ENCODE measurements around the gene NOS1AP.

- TF ChIP-seq EZH2 (IDR thresholded peaks at IDR 0.05; ENCODE audit: low read depth, unreplicated experiment) = no peak
- no peak for TF ChIP-seq CTCF (conservative IDR thresholded peaks at IDR 0.05; ENCODE audit: low read depth in 2 of 2)
- no peak for TF ChIP-seq EZH2phosphoT487 (IDR thresholded peaks at IDR 0.05; ENCODE audit: unreplicated experiment)
- no peak for TF ChIP-seq ZNF331 (CRISPR knock-in tag; IDR thresholded peaks at IDR 0.05; ENCODE audit: low read depth)
- TF ChIP-seq NANOG (IDR thresholded peaks at IDR 0.05; ENCODE audit: borderline replicate concordance) = no peak
- TF ChIP-seq REST (IDR thresholded peaks at IDR 0.05; ENCODE audit: unreplicated experiment) = no peak
- no peak for TF ChIP-seq POLR2AphosphoS5 (IDR thresholded peaks at IDR 0.05; ENCODE audit: low read depth)
- no peak for TF ChIP-seq JUNB (IDR thresholded peaks at IDR 0.05; ENCODE audit: unreplicated experiment)
These were observed 304.2 kb downstream of the NOS1AP start for GRCh38 chr1:162373541-162374260.
